HG03378 (cell line): ENCODE data around the gene MRPL19.

ENCODE experiments used
- ATAC-seq: cut with Tn5 transposase; IDR thresholded peaks from one replicate; pipeline ENCODE4 v1.9.1; 2021; ENCODE audit warnings: mild to moderate bottlenecking, moderate library complexity; ENCODE audit not compliant: unreplicated experiment

The MRPL19 gene

GRCh38 chr2:75646583-75647425, at the start of gene MRPL19:
TSS of gene MRPL19 (plus strand) at chr2:75646783. CDS start at chr2:75646808, 25 bp downstream.
- peak; percentile 98 for ATAC-seq

GRCh38 chr2:75596784-75597183, 49.8 kb upstream of the MRPL19 start:
- no peak for ATAC-seq

- no peak for ATAC-seq
These were observed 48.6 kb upstream of the MRPL19 start for GRCh38 chr2:75597949-75598348.

GRCh38 chr2:75598589-75599155, 47.9 kb upstream of the MRPL19 start:
- ATAC-seq = no peak

GRCh38 chr2:75600461-75601011, 46.0 kb upstream of the MRPL19 start:
- ATAC-seq = no peak

- ATAC-seq = no peak
These were observed 43.8 kb upstream of the MRPL19 start for GRCh38 chr2:75602724-75603342.

GRCh38 chr2:75603477-75603876, 43.1 kb upstream of the MRPL19 start:
- no peak for ATAC-seq

- no peak for ATAC-seq
These were observed 42.1 kb upstream of the MRPL19 start for GRCh38 chr2:75604484-75604883.

GRCh38 chr2:75605770-75606529, 40.6 kb upstream of the MRPL19 start:
- no peak for ATAC-seq

- ATAC-seq = no peak
These were observed 39.7 kb upstream of the MRPL19 start for GRCh38 chr2:75606761-75607399.

GRCh38 chr2:75607400-75607798, 39.2 kb upstream of the MRPL19 start:
- no peak for ATAC-seq

- no peak for ATAC-seq
These were observed 38.4 kb upstream of the MRPL19 start for GRCh38 chr2:75607988-75608683.

GRCh38 chr2:75608684-75609333, 37.8 kb upstream of the MRPL19 start:
- ATAC-seq = peak; percentile 69

- no peak for ATAC-seq
These were observed 37.3 kb upstream of the MRPL19 start for GRCh38 chr2:75609334-75609689.

GRCh38 chr2:75609937-75610508, 36.6 kb upstream of the MRPL19 start:
- no peak for ATAC-seq

GRCh38 chr2:75610671-75611070, 35.9 kb upstream of the MRPL19 start:
- no peak for ATAC-seq

- ATAC-seq = no peak
These were observed 34.3 kb upstream of the MRPL19 start for GRCh38 chr2:75612108-75612861.

- ATAC-seq = no peak
These were observed 33.7 kb upstream of the MRPL19 start for GRCh38 chr2:75612862-75613243.
